ENCODE results near the gene HAUS7. TPM values are rescaled to one million over a fixed set of nuclear protein-coding genes. Genes with fewer than 3 reads are reported as not detected.

The HAUS7 gene
- total and polyA plus RNA-seq, 2 experiments from 2014 or later, result 19.8 to 22.6 TPM

DNA sequence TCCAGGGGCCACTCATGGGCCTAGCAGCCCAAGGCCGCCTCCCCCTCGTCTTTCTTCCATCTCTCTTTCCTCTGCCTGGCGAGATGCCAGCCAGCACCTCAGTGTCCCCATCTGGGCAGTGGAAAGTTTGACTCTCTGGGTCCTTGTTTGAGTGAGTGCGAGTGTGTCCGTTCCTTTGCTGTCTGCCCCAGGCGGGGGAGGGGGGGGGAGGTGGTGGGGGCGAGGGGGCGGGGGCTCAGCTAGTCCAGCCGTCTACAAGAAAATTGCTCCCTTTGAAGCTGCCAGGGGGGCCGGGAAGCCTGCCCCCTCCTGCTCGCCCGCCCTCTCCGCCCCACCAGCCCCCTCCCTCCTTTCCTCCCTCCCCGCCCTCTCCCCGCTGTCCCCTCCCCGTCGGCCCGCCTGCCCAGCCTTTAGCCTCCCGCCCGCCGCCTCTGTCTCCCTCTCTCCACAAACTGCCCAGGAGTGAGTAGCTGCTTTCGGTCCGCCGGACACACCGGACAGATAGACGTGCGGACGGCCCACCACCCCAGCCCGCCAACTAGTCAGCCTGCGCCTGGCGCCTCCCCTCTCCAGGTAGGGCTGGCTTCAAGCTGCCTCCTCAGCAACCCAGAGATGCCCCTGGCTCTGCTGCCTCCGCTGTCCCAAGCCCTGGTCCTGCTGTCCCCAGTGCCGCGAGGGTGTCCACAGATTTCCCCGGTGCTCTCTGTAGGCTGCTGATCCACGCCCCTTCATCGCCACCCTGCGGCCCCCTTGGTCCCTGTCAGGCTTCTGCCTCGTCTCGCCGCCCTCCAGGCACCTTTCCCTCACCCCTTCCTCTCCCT lies 24.4 kb upstream of the HAUS7 start, which contains the start of gene BGN:
BGN (plus strand) TSS at position 440 of the 821 bp plus-strand sequence. CDS start 9,652 bp downstream, outside the sequence.
- no peaks in the 10 kb centered on the region for H3K9me3 ChIP-seq (ENCODE audit: low read depth)
- DNase-seq (ENCODE audit: low read depth in 1 of 2, low spot score in 1 of 2), result peak; percentile 44 to 82
- no peaks in the 10 kb centered on the region for H3K4me1 ChIP-seq (ENCODE audit: low read depth)
- no peak within 1 kb of the TSS for H3K27ac ChIP-seq
- no peaks in the 10 kb centered on the region for H3K27me3 ChIP-seq
- TF ChIP-seq, protein P1, sequence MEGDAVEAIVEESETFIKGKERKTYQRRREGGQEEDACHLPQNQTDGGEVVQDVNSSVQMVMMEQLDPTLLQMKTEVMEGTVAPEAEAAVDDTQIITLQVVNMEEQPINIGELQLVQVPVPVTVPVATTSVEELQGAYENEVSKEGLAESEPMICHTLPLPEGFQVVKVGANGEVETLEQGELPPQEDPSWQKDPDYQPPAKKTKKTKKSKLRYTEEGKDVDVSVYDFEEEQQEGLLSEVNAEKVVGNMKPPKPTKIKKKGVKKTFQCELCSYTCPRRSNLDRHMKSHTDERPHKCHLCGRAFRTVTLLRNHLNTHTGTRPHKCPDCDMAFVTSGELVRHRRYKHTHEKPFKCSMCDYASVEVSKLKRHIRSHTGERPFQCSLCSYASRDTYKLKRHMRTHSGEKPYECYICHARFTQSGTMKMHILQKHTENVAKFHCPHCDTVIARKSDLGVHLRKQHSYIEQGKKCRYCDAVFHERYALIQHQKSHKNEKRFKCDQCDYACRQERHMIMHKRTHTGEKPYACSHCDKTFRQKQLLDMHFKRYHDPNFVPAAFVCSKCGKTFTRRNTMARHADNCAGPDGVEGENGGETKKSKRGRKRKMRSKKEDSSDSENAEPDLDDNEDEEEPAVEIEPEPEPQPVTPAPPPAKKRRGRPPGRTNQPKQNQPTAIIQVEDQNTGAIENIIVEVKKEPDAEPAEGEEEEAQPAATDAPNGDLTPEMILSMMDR (IDR thresholded peaks at IDR 0.05; ENCODE audit: low read depth, low read length), result peak; percentile 48
- no peak within 1 kb of the TSS for H3K4me3 ChIP-seq
- no peaks in the 10 kb centered on the region for H3K36me3 ChIP-seq

DNA sequence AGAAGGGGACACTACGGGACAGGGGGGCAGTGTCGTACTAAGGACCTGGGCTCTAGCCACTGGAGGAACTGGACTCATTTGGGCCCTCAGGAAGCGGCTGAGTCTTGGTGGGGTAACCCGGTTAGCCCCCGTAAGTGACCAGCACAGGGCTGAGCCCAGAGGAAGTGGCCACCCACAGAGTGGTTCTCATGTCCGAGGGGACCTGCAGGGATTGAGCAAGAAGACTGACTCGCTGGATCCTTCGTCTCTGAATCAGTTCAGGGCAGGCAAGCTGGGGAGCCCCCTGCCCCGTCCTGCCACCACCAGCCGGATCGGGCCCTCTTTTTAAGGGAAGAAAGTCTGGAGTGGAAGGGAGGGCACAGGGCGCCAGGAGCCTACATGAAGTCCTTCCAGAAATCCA lies 23.7 kb upstream of the HAUS7 start:
- H3K36me3 ChIP-seq, result no peaks in the 10 kb centered on the region
- TF ChIP-seq, protein P1 (IDR thresholded peaks at IDR 0.05; ENCODE audit: low read depth, low read length), result no peak
- H3K9me3 ChIP-seq (ENCODE audit: low read depth), result no peaks in the 10 kb centered on the region
- no peak overlapping the region for H3K27ac ChIP-seq
- no peaks in the 10 kb centered on the region for H3K27me3 ChIP-seq
- no peaks in the 10 kb centered on the region for H3K4me1 ChIP-seq (ENCODE audit: low read depth)
- no peak for DNase-seq (ENCODE audit: low read depth in 1 of 2, low spot score in 1 of 2)
- H3K4me3 ChIP-seq, result no peak overlapping the region

DNA sequence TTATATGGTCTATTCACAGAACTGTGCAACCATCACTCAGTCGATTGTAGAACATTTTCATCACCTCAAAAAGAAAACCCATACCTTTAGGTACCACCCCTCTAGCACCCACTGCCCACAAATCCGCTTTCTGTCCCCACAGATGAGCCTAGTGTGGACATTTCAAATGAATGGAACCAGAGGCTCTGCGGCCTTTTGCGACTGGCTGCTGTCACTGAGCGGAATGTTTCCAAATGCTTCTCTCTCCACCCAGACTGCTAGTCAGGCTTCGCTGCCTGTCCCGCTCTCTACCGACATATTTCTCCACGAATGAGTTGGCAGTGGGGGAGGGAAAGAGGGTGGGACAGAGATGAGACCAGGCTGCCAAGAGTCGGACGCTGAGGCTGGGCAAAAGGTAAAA lies 22.7 kb upstream of the HAUS7 start:
- no peak for DNase-seq (ENCODE audit: low read depth in 1 of 2, low spot score in 1 of 2)
- H3K27ac ChIP-seq, result no peak overlapping the region
- no peaks in the 10 kb centered on the region for H3K36me3 ChIP-seq
- no peak overlapping the region for H3K4me3 ChIP-seq
- H3K27me3 ChIP-seq, result no peaks in the 10 kb centered on the region
- TF ChIP-seq, protein P1 (IDR thresholded peaks at IDR 0.05; ENCODE audit: low read depth, low read length), result no peak
- H3K9me3 ChIP-seq (ENCODE audit: low read depth), result no peaks in the 10 kb centered on the region
- no peaks in the 10 kb centered on the region for H3K4me1 ChIP-seq (ENCODE audit: low read depth)

DNA sequence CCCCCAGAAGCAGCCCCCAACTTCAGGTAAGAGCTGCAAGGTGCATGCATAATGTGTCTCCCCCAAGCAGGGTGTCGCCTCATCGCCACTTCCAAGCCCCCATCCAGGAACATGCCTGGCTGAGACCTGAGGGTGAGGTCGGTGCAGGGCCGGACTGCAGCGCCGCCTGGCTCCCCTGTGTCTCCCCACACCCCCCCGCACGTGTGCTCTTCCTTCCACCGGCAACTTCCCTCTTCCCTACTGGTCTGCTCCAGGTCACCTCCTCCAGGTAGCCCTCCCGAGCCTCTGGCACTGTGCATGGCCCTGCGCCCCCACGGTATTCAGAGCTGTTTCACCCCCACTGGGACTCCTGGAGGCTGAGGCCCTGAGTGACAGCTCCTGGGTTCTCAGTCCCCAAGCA lies 22.2 kb upstream of the HAUS7 start:
- no peaks in the 10 kb centered on the region for H3K36me3 ChIP-seq
- DNase-seq (ENCODE audit: low read depth in 1 of 2, low spot score in 1 of 2), result no peak
- no peak overlapping the region for H3K4me3 ChIP-seq
- no peaks in the 10 kb centered on the region for H3K4me1 ChIP-seq (ENCODE audit: low read depth)
- H3K27ac ChIP-seq, result no peak overlapping the region
- no peaks in the 10 kb centered on the region for H3K9me3 ChIP-seq (ENCODE audit: low read depth)
- H3K27me3 ChIP-seq, result no peaks in the 10 kb centered on the region
- TF ChIP-seq, protein P1 (IDR thresholded peaks at IDR 0.05; ENCODE audit: low read depth, low read length), result no peak

DNA sequence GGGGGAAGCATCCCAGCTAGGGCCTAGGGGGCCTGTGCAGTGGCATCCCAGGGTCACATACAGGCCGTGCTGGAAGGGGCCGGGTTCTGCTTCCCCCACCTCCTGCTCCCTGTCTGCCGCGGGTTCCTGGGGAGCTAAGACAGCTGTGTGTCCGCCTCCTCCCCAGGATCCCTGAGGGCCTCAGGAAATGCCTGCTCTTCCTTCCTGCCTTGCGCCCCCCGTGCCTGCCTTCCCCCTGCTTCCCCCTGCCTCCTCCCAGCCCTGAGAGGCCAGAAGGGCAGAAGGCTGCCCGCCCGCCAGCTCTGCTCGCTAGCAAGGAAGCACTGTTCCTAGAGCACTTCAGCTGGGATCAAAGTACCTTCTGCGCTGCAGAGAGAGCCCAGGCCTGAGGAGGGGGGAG lies 21.5 kb upstream of the HAUS7 start:
- Histone ChIP-seq H3K27me3 (no peaks in the 10 kb centered on the region), H3K4me1 (ENCODE audit: low read depth) (no peaks in the 10 kb centered on the region), H3K27ac (no peak overlapping the region), H3K4me3 (no peak overlapping the region), H3K9me3 (ENCODE audit: low read depth) (no peaks in the 10 kb centered on the region), H3K36me3 (no peaks in the 10 kb centered on the region)
- DNase-seq (ENCODE audit: low read depth in 1 of 2, low spot score in 1 of 2), result no peak
- TF ChIP-seq, protein P1 (IDR thresholded peaks at IDR 0.05; ENCODE audit: low read depth, low read length), result no peak
